Endothelial cell of umbilical vein (primary cell): ENCODE data around the gene IGFBP7. TPM values are rescaled to one million over a fixed set of nuclear protein-coding genes. Genes with fewer than 3 reads are reported as not detected.

ENCODE experiments used
- BruUV-seq: library from RNA; stranded (reverse); fragments of 400-500 nt; replicated peaks from 2 replicates; lab custom pipeline; 2021; lab: Mats Ljungman, UMichigan
- CTCF ChIA-PET: fragments of 300-600, 350-600 bp; sonication (Branson Sonifier 250); formaldehyde crosslinking; loops from one replicate; lab custom pipeline; 2021; ENCODE audit warnings: antibody characterized with exemption, inconsistent platforms; lab: Charles Lee
- POLR2A ChIA-PET: fragments of 300-600, 350-600 bp; sonication (Branson Sonifier 250); formaldehyde crosslinking; loops from one replicate; lab custom pipeline; 2021; ENCODE audit warnings: antibody characterized with exemption, inconsistent platforms; lab: Charles Lee
- DNase-seq: peaks from one replicate; pipeline ENCODE4 v3.0.0-alpha.2; 2011; ENCODE audit warnings: low read depth, low spot score
- FAIRE-seq: peaks from 2 replicates; lab custom pipeline; 2011; peaks lifted over from hg19 to GRCh38; lab: Jason Lieb, UNC
- H2AFZ ChIP-seq: 2 replicates; pipeline ENCODE4 v1.6.0; 2012; ENCODE audit warnings: low read depth, low read length, control low read depth, inconsistent platforms
- H3K27ac ChIP-seq: 2 replicates; pipeline ENCODE4 v1.5.1; 2011; ENCODE audit warnings: low read depth, mild to moderate bottlenecking, control low read depth, low read length, moderate library complexity; ENCODE audit not compliant: insufficient read depth
- H3K27me3 ChIP-seq, 2 experiments: 2 replicates each; pipeline versions ENCODE4 v1.6.0 to v1.6.1; 2011; ENCODE audit warnings: low read length in 2 of 2, mixed read lengths in 1 of 2; ENCODE audit not compliant: control insufficient read depth in 2 of 2, insufficient read depth in 2 of 2
- H3K36me3 ChIP-seq, 2 experiments: 2 replicates in 1 of 2; 3 replicates in 1 of 2; pipeline ENCODE4 v1.5.1; 2011; ENCODE audit warnings: low read length in 2 of 2, mild to moderate bottlenecking in 1 of 2, moderate library complexity in 1 of 2; ENCODE audit not compliant: control insufficient read depth in 2 of 2, insufficient read depth in 2 of 2; ENCODE audit errors: extremely low read depth in 1 of 2
- H3K4me1 ChIP-seq: 3 replicates; pipeline ENCODE4 v1.5.1; 2011; ENCODE audit warnings: mild to moderate bottlenecking, low read length; ENCODE audit not compliant: control insufficient read depth, insufficient read depth; ENCODE audit errors: extremely low read depth
- H3K4me2 ChIP-seq: 2 replicates; pipeline ENCODE4 v1.6.1; 2011; ENCODE audit warnings: low read length, control low read depth, mixed read lengths; ENCODE audit not compliant: insufficient read depth
- H3K4me3 ChIP-seq, 3 experiments: fragments of 200-600 bp in 1 of 3; sonication (generic), shearing (Covaris generic) in 1 of 3; replicated peaks in 1 of 3; 2 replicates each; pipeline ENCODE4 v1.5.1; 2011 to 2016; ENCODE audit warnings: control low read depth in 3 of 3, low read length in 3 of 3, mild to moderate bottlenecking in 2 of 3, inconsistent platforms in 1 of 3, low read depth in 1 of 3, moderate library complexity in 1 of 3; ENCODE audit not compliant: insufficient read depth in 1 of 3
- H3K79me2 ChIP-seq: 2 replicates; pipeline ENCODE4 v1.6.0; 2012; ENCODE audit warnings: low read length, inconsistent platforms; ENCODE audit not compliant: control insufficient read depth, insufficient read depth
- H3K9ac ChIP-seq: replicated peaks from 2 replicates; pipeline ENCODE3; 2011; ENCODE audit warnings: low read length, control low read depth; ENCODE audit not compliant: insufficient read depth; ENCODE audit errors: extremely low read depth
- H3K9me1 ChIP-seq: replicated peaks from 3 replicates; pipeline ENCODE4 v1.6.0; 2011; ENCODE audit warnings: mild to moderate bottlenecking, low read length; ENCODE audit not compliant: control insufficient read depth, insufficient read depth; ENCODE audit errors: extremely low read depth
- H3K9me3 ChIP-seq: replicated peaks from 2 replicates; pipeline ENCODE4 v1.5.1; 2012; ENCODE audit warnings: low read length, inconsistent platforms; ENCODE audit not compliant: control insufficient read depth, insufficient read depth
- H4K20me1 ChIP-seq: replicated peaks from 2 replicates; pipeline ENCODE3; 2011; ENCODE audit warnings: mild to moderate bottlenecking, low read length; ENCODE audit not compliant: control insufficient read depth, insufficient read depth; ENCODE audit errors: extremely low read depth
- FOS ChIP-seq: IDR thresholded peaks from 2 replicates; pipeline ENCODE4 v1.6.1; 2011; ENCODE audit warnings: mild to moderate bottlenecking, low read length, moderate library complexity, borderline replicate concordance; ENCODE audit not compliant: insufficient read depth
- GATA2 ChIP-seq: IDR thresholded peaks from 2 replicates; pipeline ENCODE4 v1.7.0; 2011; ENCODE audit warnings: low read depth, mild to moderate bottlenecking, moderate library complexity, mixed read lengths, low read length; ENCODE audit not compliant: insufficient read length, insufficient read depth
- JUN ChIP-seq: IDR thresholded peaks from 2 replicates; pipeline ENCODE4 v1.6.1; 2011; ENCODE audit warnings: borderline replicate concordance, low read depth; ENCODE audit not compliant: insufficient read length, insufficient read depth
- MAX ChIP-seq: IDR thresholded peaks from 2 replicates; pipeline ENCODE4 v1.6.1; 2011; ENCODE audit not compliant: insufficient read depth, insufficient read length
- MYC ChIP-seq: IDR thresholded peaks from one replicate; pipeline ENCODE4 v1.6.1; 2011; ENCODE audit warnings: mild to moderate bottlenecking, low read depth, low read length
- POLR2A ChIP-seq: IDR thresholded peaks from 2 replicates; pipeline ENCODE4 v1.6.1; 2012; ENCODE audit warnings: low read depth, mild to moderate bottlenecking, control low read depth, low read length
- POLR2AphosphoS5 ChIP-seq: IDR thresholded peaks from 2 replicates; pipeline ENCODE4 v1.6.1; 2012; ENCODE audit warnings: low read depth, mild to moderate bottlenecking, control low read depth, low read length, moderate library complexity; ENCODE audit not compliant: insufficient read depth
- dilution Hi-C: fragments of 300-500 bp; cut with MboI; formaldehyde crosslinking; loops from one replicate; pipeline ENCODE4 v1.15.0; 2019; ENCODE audit warnings: low sequenced_read_pairs; ENCODE audit not compliant: extremely low pct_ligation_motif_present
- intact Hi-C: fragments of 100-400 bp; cut with micrococcal nuclease; formaldehyde crosslinking; loops from one replicate; pipeline ENCODE4 v1.10.0; 2022
- polyA plus RNA-seq, 4 experiments: library from polyadenylated mRNA; depleted of rRNA in 3 of 4; stranded (reverse) in 3 of 4; unstranded in 1 of 4; fragments of >200 nt; gene quantifications; 2 replicates each; pipeline versions ENCODE4 v1.2.1 to v1.2.3, GENCODE V29; 2011 to 2012; ENCODE audit warnings: missing spikeins in 1 of 4
- total RNA-seq: library from RNA; stranded (reverse); gene quantifications from 2 replicates; pipeline ENCODE4 v1.2.3, GENCODE V29; 2021

IGFBP7 gene
- total and polyA plus RNA-seq, 2 donors (not counting 3 experiments of a cell fraction or from before 2014, with no cell fraction given) = 526 to 770 TPM

- FAIRE-seq (no peak), DNase-seq (no peak)
- Histone ChIP-seq H3K79me2 (no peaks in the 10 kb centered on the region), H3K9ac (no peak overlapping the region), H3K4me3 (no peak overlapping the region), H4K20me1 (no peaks in the 10 kb centered on the region), H3K9me1 (no peaks in the 10 kb centered on the region), H3K4me2 (no peak overlapping the region), H3K9me3 (no peaks in the 10 kb centered on the region), H3K36me3 (no peaks in the 10 kb centered on the region), H2AFZ (no peak overlapping the region), H3K27ac (no peak overlapping the region), H3K27me3 (no peaks in the 10 kb centered on the region), H3K4me1 (peaks cover 9% of the 10 kb centered on the region)
- dilution Hi-C loops (no loop called here), intact Hi-C loops (no loop called here)
- ChIA-PET CTCF (interaction anchor here (1.0 to 4.4 kb wide), 4 partner anchors 10 to 28 kb away, joined by 3 to 31 read pairs (median 4); no protein-coding TSS in a partner anchor), POLR2A (interaction anchor here (0.6 kb wide), 1 partner anchor 248 kb away, joined by 8 read pairs; no protein-coding TSS in a partner anchor)
- no TSS peak for BruUV-seq
- TF ChIP-seq POLR2A (no peak), JUN (no peak), FOS (no peak), GATA2 (no peak), MAX (no peak), POLR2AphosphoS5 (no peak)
Measured at GRCh38 chr4:57153207-57153606, 43.0 kb upstream of the IGFBP7 start.

GRCh38 chr4:57151481-57151880 lies 41.3 kb upstream of the IGFBP7 start:
- no peak for TF ChIP-seq MYC
- TF ChIP-seq POLR2AphosphoS5 = no peak
- H3K4me3 ChIP-seq = no peak overlapping the region
- intact Hi-C loops = no loop called here
- H3K4me2 ChIP-seq = no peak overlapping the region
- DNase-seq (peak; percentile 44), FAIRE-seq (peak; percentile 48)
- dilution Hi-C loops = no loop called here
- H3K9ac ChIP-seq = no peak overlapping the region
- H3K27me3 ChIP-seq = no peaks in the 10 kb centered on the region
- POLR2A ChIA-PET = no interaction called here
- no peaks in the 10 kb centered on the region for H3K9me3 ChIP-seq
- no peaks in the 10 kb centered on the region for H3K9me1 ChIP-seq
- H3K36me3 ChIP-seq = no peaks in the 10 kb centered on the region
- H3K27ac ChIP-seq = no peak overlapping the region
- no peaks in the 10 kb centered on the region for H4K20me1 ChIP-seq
- no peaks in the 10 kb centered on the region for H3K79me2 ChIP-seq
- BruUV-seq = no TSS peak
- H2AFZ ChIP-seq = no peak overlapping the region
- CTCF ChIA-PET = interaction anchor here (1.4 to 4.4 kb wide), 2 partner anchors 12 to 15 kb away, joined by 3 to 31 read pairs; no protein-coding TSS in a partner anchor
- peaks cover 9% of the 10 kb centered on the region for H3K4me1 ChIP-seq
